NT2/D1 (cell line): ENCODE results near the gene URGCP.

Source experiments
- DNase-seq: peaks from one replicate; pipeline ENCODE4 v3.0.0-alpha.2; 2011; ENCODE audit warnings: low read depth, low spot score
- H3K27me3 ChIP-seq: 2 replicates; pipeline ENCODE4 v1.6.0; 2011; ENCODE audit warnings: mild to moderate bottlenecking; ENCODE audit not compliant: insufficient read length, insufficient read depth
- H3K36me3 ChIP-seq: 2 replicates; pipeline ENCODE4 v1.6.1; 2011; ENCODE audit warnings: mild to moderate bottlenecking, low read length, mixed read lengths; ENCODE audit not compliant: insufficient read depth, insufficient read length
- H3K4me1 ChIP-seq: 2 replicates; pipeline ENCODE4 v1.5.1; 2011; ENCODE audit not compliant: insufficient read depth, insufficient read length
- H3K4me3 ChIP-seq: 2 replicates; pipeline ENCODE4 v1.5.1; 2011; ENCODE audit warnings: low read depth; ENCODE audit not compliant: insufficient read length
- H3K9ac ChIP-seq: 2 replicates; pipeline ENCODE4 v1.6.0; 2011; ENCODE audit warnings: low read depth; ENCODE audit not compliant: insufficient read length
- H3K9me3 ChIP-seq: 2 replicates; pipeline ENCODE4 v1.5.1; 2011; ENCODE audit warnings: mild to moderate bottlenecking, low read length; ENCODE audit not compliant: insufficient read depth
- SUZ12 ChIP-seq: IDR thresholded peaks from 2 replicates; pipeline ENCODE4 v1.6.1; 2011; ENCODE audit not compliant: insufficient read length, insufficient read depth; ENCODE audit errors: extremely low read depth
- YY1 ChIP-seq: IDR thresholded peaks from 2 replicates; pipeline ENCODE4 v1.6.1; 2011; ENCODE audit not compliant: insufficient read length, insufficient read depth
- ZNF274 ChIP-seq: IDR thresholded peaks from 2 replicates; pipeline ENCODE4 v1.6.1; 2011; ENCODE audit warnings: mild to moderate bottlenecking, low read depth, low read length

The URGCP gene

GRCh38 chr7:43906331-43907010 is at the start of gene URGCP:
Gene URGCP (minus strand): TSS chr7:43906596. CDS start chr7:43906575, 21 bp downstream.
- peak within 1 kb of the TSS; percentile 78 for H3K9ac ChIP-seq
- H3K4me3 ChIP-seq, result peak within 1 kb of the TSS; percentile 55
- no peaks in the 10 kb centered on the region for H3K9me3 ChIP-seq
- no peaks in the 10 kb centered on the region for H3K36me3 ChIP-seq
- peaks cover 14% of the 10 kb centered on the region for H3K27me3 ChIP-seq
- H3K4me1 ChIP-seq, result no peaks in the 10 kb centered on the region
- DNase-seq, result no peak
- no peak for TF ChIP-seq SUZ12
- no peak for TF ChIP-seq ZNF274
- TF ChIP-seq YY1, result no peak

- Histone ChIP-seq H3K36me3 (peaks cover 3% of the 10 kb centered on the region), H3K4me1 (no peaks in the 10 kb centered on the region), H3K27me3 (no peaks in the 10 kb centered on the region), H3K9me3 (no peaks in the 10 kb centered on the region), H3K9ac (no peak overlapping the region), H3K4me3 (no peak overlapping the region)
- DNase-seq, result no peak
- TF ChIP-seq SUZ12 (no peak), ZNF274 (no peak), YY1 (no peak)
Observed at GRCh38 chr7:43956027-43956426, 49.6 kb upstream of the URGCP start.

- Histone ChIP-seq H3K36me3 (peaks cover 9% of the 10 kb centered on the region), H3K4me3 (no peak overlapping the region), H3K4me1 (no peaks in the 10 kb centered on the region), H3K27me3 (no peaks in the 10 kb centered on the region), H3K9ac (no peak overlapping the region), H3K9me3 (no peaks in the 10 kb centered on the region)
- TF ChIP-seq ZNF274, result no peak
- no peak for TF ChIP-seq YY1
- TF ChIP-seq SUZ12, result no peak
- DNase-seq, result peak; percentile 65
Observed at GRCh38 chr7:43954524-43955228, 48.3 kb upstream of the URGCP start.

GRCh38 chr7:43953071-43953470 is 46.7 kb upstream of the URGCP start:
- DNase-seq, result no peak
- TF ChIP-seq SUZ12 (no peak), YY1 (no peak), ZNF274 (no peak)
- no peaks in the 10 kb centered on the region for H3K27me3 ChIP-seq
- no peaks in the 10 kb centered on the region for H3K9me3 ChIP-seq
- H3K4me3 ChIP-seq, result no peak overlapping the region
- H3K36me3 ChIP-seq, result peaks cover 9% of the 10 kb centered on the region
- no peaks in the 10 kb centered on the region for H3K4me1 ChIP-seq
- no peak overlapping the region for H3K9ac ChIP-seq

- Histone ChIP-seq H3K4me1 (no peaks in the 10 kb centered on the region), H3K9ac (no peak overlapping the region), H3K9me3 (no peaks in the 10 kb centered on the region), H3K27me3 (no peaks in the 10 kb centered on the region), H3K36me3 (peaks cover 9% of the 10 kb centered on the region), H3K4me3 (no peak overlapping the region)
- TF ChIP-seq SUZ12, result no peak
- TF ChIP-seq YY1, result no peak
- no peak for DNase-seq
Observed at GRCh38 chr7:43952028-43952427, 45.6 kb upstream of the URGCP start.

GRCh38 chr7:43944286-43944685 is 37.9 kb upstream of the URGCP start:
- Histone ChIP-seq H3K36me3 (peaks cover 2% of the 10 kb centered on the region), H3K4me3 (no peak overlapping the region), H3K4me1 (no peaks in the 10 kb centered on the region), H3K27me3 (no peaks in the 10 kb centered on the region), H3K9me3 (no peaks in the 10 kb centered on the region), H3K9ac (no peak overlapping the region)
- no peak for TF ChIP-seq ZNF274
- no peak for TF ChIP-seq YY1
- TF ChIP-seq SUZ12, result no peak
- no peak for DNase-seq

GRCh38 chr7:43943417-43944187 is 37.2 kb upstream of the URGCP start:
- no peak for TF ChIP-seq YY1
- TF ChIP-seq SUZ12, result no peak
- TF ChIP-seq ZNF274, result no peak
- H3K27me3 ChIP-seq, result no peaks in the 10 kb centered on the region
- no peak overlapping the region for H3K9ac ChIP-seq
- no peaks in the 10 kb centered on the region for H3K9me3 ChIP-seq
- no peak for DNase-seq
- H3K4me3 ChIP-seq, result no peak overlapping the region
- peaks cover 2% of the 10 kb centered on the region for H3K36me3 ChIP-seq
- H3K4me1 ChIP-seq, result no peaks in the 10 kb centered on the region
